Psoas muscle (tissue), 8 donors: ENCODE results near the gene NOTCH1. TPM values are rescaled to one million over a fixed set of nuclear protein-coding genes. Genes with fewer than 3 reads are reported as not detected.

ENCODE experiments used
- ATAC-seq, 4 donors: fragments of 200-7000 bp; cut with Tn5 transposase; one replicate each; pipeline ENCODE4 v1.9.1; 2020; ENCODE audit warnings: moderate library complexity in 3 of 4, mild to moderate bottlenecking in 2 of 4
- DNase-seq, 2 donors: peaks; one replicate each; pipeline ENCODE4 v3.0.0-alpha.2; 2020
- H3K27ac ChIP-seq: fragments of 200-600 bp; one replicate; pipeline ENCODE4 v1.8.0; 2022
- H3K27me3 ChIP-seq, 3 donors: fragments of 200-600 bp in 1 of 3; one replicate each; pipeline versions ENCODE4 v1.6.1 to v1.8.0; 2013 to 2022; ENCODE audit warnings: low read length in 2 of 3, mild to moderate bottlenecking in 2 of 3, moderate library complexity in 1 of 3; ENCODE audit not compliant: insufficient read depth in 3 of 3
- H3K36me3 ChIP-seq, 2 donors: fragments of 200-600 bp in 1 of 2; one replicate each; pipeline versions ENCODE4 v1.6.1 to v1.8.0; 2013 to 2022; ENCODE audit warnings: low read depth in 1 of 2, mild to moderate bottlenecking in 1 of 2, moderate library complexity in 1 of 2; ENCODE audit not compliant: insufficient read depth in 1 of 2
- H3K4me1 ChIP-seq: fragments of 200-600 bp; one replicate; pipeline ENCODE4 v1.8.0; 2022
- H3K4me3 ChIP-seq: fragments of 200-600 bp; one replicate; pipeline ENCODE4 v1.8.0; 2022; ENCODE audit warnings: mild to moderate bottlenecking
- H3K9me3 ChIP-seq: fragments of 200-600 bp; one replicate; pipeline ENCODE4 v1.8.0; 2022
- CTCF ChIP-seq: fragments of 200-600 bp; IDR thresholded peaks from one replicate; pipeline ENCODE4 v1.8.0; 2022; ENCODE audit warnings: antibody characterized with exemption
- WGBS, 3 donors: extraction: QIAGEN DNeasy Blood & Tissue Kit; methylation state at CpG; one replicate each; pipeline versions ENCODE4 v1.1.6 to v1.1.7; 2013; 5-methylcytosine and 5-hydroxymethylcytosine counted together
- intact Hi-C, 2 donors: fragments of 100-400 bp; cut with DNase I; formaldehyde crosslinking; loops; one replicate each; pipeline versions ENCODE4 v1.11.0 to v1.14.2; 2022
- polyA plus RNA-seq, 3 donors: library from polyadenylated mRNA; stranded (reverse); fragments of 200-250 nt; gene quantifications; one replicate each; pipeline ENCODE4 v1.2.3, GENCODE V29; 2013
- total RNA-seq, 4 donors: library from RNA; stranded (reverse); fragmentation: NEBNext Ultra II Directional in 2 of 4; extraction: Animal tissue kit (Norgen Biotek cat#: 25700) in 2 of 4; gene quantifications; one replicate each; pipeline versions ENCODE4 v1.2.1 to v1.2.4, GENCODE V29; 2021 to 2023
- donor health status: healthy with polysubstance abuse.
- donor health status: DM: no; HTN: no; CAD: no; lungs with moderate emphysema.
- donor health status: Bipolar disorder and iron deficiency.
- donor health status: healthy.
- donor health status: DM: yes; HTN: yes; CAD: no.
- donor health status: DM: no; HTN: no; CAD: no.
- donor health status: DM: no; HTN: no; CAD: no.
- donor health status: DM: yes; HTN: yes; CAD: no.

The NOTCH1 gene
- total and polyA plus RNA-seq, 7 donors, result 1.8 to 15.4 (median 8.7) TPM

- no peaks in the 10 kb centered on the region for H3K36me3 ChIP-seq
- H3K27me3 ChIP-seq, result no peaks in the 10 kb centered on the region
- 42 to 68% (median 51%) methylated on average over 24 of the region's 24 CpGs for WGBS, 3 donors
- no peak for TF ChIP-seq CTCF
- peaks cover 22% of the 10 kb centered on the region for H3K4me1 ChIP-seq
- no peak overlapping the region for H3K4me3 ChIP-seq
- intact Hi-C loops, result no loop called here
- DNase-seq, result no peak
- H3K9me3 ChIP-seq, result no peaks in the 10 kb centered on the region
- ATAC-seq, result peak in 1 of 4 donors; percentile 11
- H3K27ac ChIP-seq, result no peak overlapping the region
Measured at GRCh38 chr9:136568288-136569081, 22.6 kb upstream of the NOTCH1 start.

- peaks cover 22% of the 10 kb centered on the region for H3K4me1 ChIP-seq
- WGBS, 3 donors, result 33 to 52% (median 40%) methylated on average over 24 to 27 of the region's 27 CpGs
- no peaks in the 10 kb centered on the region for H3K27me3 ChIP-seq
- H3K27ac ChIP-seq, result no peak overlapping the region
- TF ChIP-seq CTCF, result no peak
- intact Hi-C loops, result no loop called here
- no peaks in the 10 kb centered on the region for H3K9me3 ChIP-seq
- H3K36me3 ChIP-seq, result no peaks in the 10 kb centered on the region
- H3K4me3 ChIP-seq, result no peak overlapping the region
- peak; percentile 72 to 77 (median 74) for ATAC-seq
- peak; percentile 70 to 78 for DNase-seq
Measured at GRCh38 chr9:136567651-136568287, 21.9 kb upstream of the NOTCH1 start.

GRCh38 chr9:136566901-136567300 is 21.1 kb upstream of the NOTCH1 start:
- Histone ChIP-seq H3K27ac (no peak overlapping the region), H3K4me1 (peaks cover 22% of the 10 kb centered on the region), H3K9me3 (no peaks in the 10 kb centered on the region), H3K27me3 (no peaks in the 10 kb centered on the region), H3K36me3 (no peaks in the 10 kb centered on the region), H3K4me3 (no peak overlapping the region)
- TF ChIP-seq CTCF, result no peak
- intact Hi-C loops, result no loop called here
- ATAC-seq (peak; percentile 41 to 73 (median 66)), DNase-seq (peak; percentile 65 to 82)
- WGBS, 3 donors, result 17 to 26% (median 18%) methylated on average over 14 of the region's 14 CpGs

GRCh38 chr9:136566553-136566895 is 20.7 kb upstream of the NOTCH1 start:
- H3K4me1 ChIP-seq, result peaks cover 22% of the 10 kb centered on the region
- no peaks in the 10 kb centered on the region for H3K36me3 ChIP-seq
- DNase-seq (no peak), ATAC-seq (no peak)
- no peak overlapping the region for H3K4me3 ChIP-seq
- no peak for TF ChIP-seq CTCF
- H3K9me3 ChIP-seq, result no peaks in the 10 kb centered on the region
- intact Hi-C loops, result no loop called here
- WGBS, 3 donors, result 67 to 71% (median 70%) methylated on average over 17 to 19 of the region's 19 CpGs
- peak overlapping the region; percentile 53 for H3K27ac ChIP-seq
- no peaks in the 10 kb centered on the region for H3K27me3 ChIP-seq
